H1 (cell line): Measurements from ENCODE around the gene CTNNA3. TPM values are rescaled to one million over a fixed set of nuclear protein-coding genes. Genes with fewer than 3 reads are reported as not detected.

ENCODE experiments used
- CTCF ChIA-PET: fragments of 300-600 bp; sonication (Branson Sonifier 250); formaldehyde crosslinking; loops from one replicate; lab custom pipeline; 2021; ENCODE audit not compliant: partially characterized antibody; lab: Charles Lee
- POLR2A ChIA-PET: fragments of 300-600 bp; sonication (Branson Sonifier 250); formaldehyde crosslinking; loops from one replicate; lab custom pipeline; 2021; ENCODE audit warnings: inconsistent platforms; ENCODE audit not compliant: partially characterized antibody; lab: Charles Lee
- DNase-seq, 2 experiments: peaks; one replicate each; pipeline versions ENCODE4 v3.0.0 to v3.0.0-alpha.2; 2010 to 2022; ENCODE audit warnings: low spot score in 2 of 2, low read depth in 1 of 2, mixed read lengths in 1 of 2
- FAIRE-seq: peaks from 2 replicates; lab custom pipeline; 2011; peaks lifted over from hg19 to GRCh38; lab: Jason Lieb, UNC
- H2AFZ ChIP-seq: 2 replicates; pipeline ENCODE4 v1.8.1; 2012; ENCODE audit warnings: low read length, inconsistent platforms
- H2AK5ac ChIP-seq: 2 replicates; pipeline ENCODE4 v1.6.1; 2013; ENCODE audit warnings: low read depth, low read length
- H2BK120ac ChIP-seq: replicated peaks from 2 replicates; pipeline ENCODE3; 2013; ENCODE audit warnings: low read depth, low read length, inconsistent platforms
- H2BK12ac ChIP-seq: 2 replicates; pipeline ENCODE4 v1.6.1; 2013; ENCODE audit warnings: low read depth, low read length
- H2BK15ac ChIP-seq: 2 replicates; pipeline ENCODE4 v1.6.1; 2013; ENCODE audit warnings: low read length
- H2BK20ac ChIP-seq: 2 replicates; pipeline ENCODE4 v1.6.1; 2013; ENCODE audit warnings: low read length
- H2BK5ac ChIP-seq: 2 replicates; pipeline ENCODE4 v1.6.1; 2013; ENCODE audit warnings: low read depth, low read length
- H3K14ac ChIP-seq: 2 replicates; pipeline ENCODE4 v1.6.1; 2013; ENCODE audit warnings: inconsistent platforms; ENCODE audit not compliant: insufficient read length
- H3K18ac ChIP-seq: 2 replicates; pipeline ENCODE4 v1.6.1; 2013; ENCODE audit warnings: low read length; ENCODE audit errors: extremely low read depth
- H3K23ac ChIP-seq: 2 replicates; pipeline ENCODE4 v1.6.1; 2013; ENCODE audit warnings: inconsistent platforms; ENCODE audit not compliant: insufficient read length
- H3K23me2 ChIP-seq: 2 replicates; pipeline ENCODE4 v1.6.1; 2013; ENCODE audit warnings: low read depth, low read length
- H3K27ac ChIP-seq: 2 replicates; pipeline ENCODE4 v1.6.1; 2011; ENCODE audit warnings: low read depth, low read length, inconsistent platforms
- H3K27me3 ChIP-seq, 4 experiments: replicated peaks in 1 of 4; 1 replicate in 1 of 4; 2 replicates in 3 of 4; pipeline versions ENCODE4 v1.6.1 to v1.8.1; 2011 to 2013; ENCODE audit warnings: low read length in 3 of 4, mild to moderate bottlenecking in 3 of 4, inconsistent platforms in 2 of 4, mixed read lengths in 2 of 4, moderate library complexity in 1 of 4; ENCODE audit not compliant: control insufficient read depth in 3 of 4, insufficient read depth in 3 of 4; ENCODE audit errors: extremely low read depth in 1 of 4
- H3K36me3 ChIP-seq, 4 experiments: 2 replicates each; pipeline versions ENCODE4 v1.6.1 to v1.8.1; 2011 to 2013; ENCODE audit warnings: mild to moderate bottlenecking in 4 of 4, low read length in 3 of 4, moderate library complexity in 2 of 4, control low read depth in 1 of 4, inconsistent platforms in 1 of 4; ENCODE audit not compliant: insufficient read depth in 4 of 4, control insufficient read depth in 2 of 4
- H3K4ac ChIP-seq: replicated peaks from 2 replicates; pipeline ENCODE3; 2013; ENCODE audit warnings: low read length, low read depth, mixed read lengths, inconsistent platforms; ENCODE audit not compliant: insufficient read length
- H3K4me1 ChIP-seq, 4 experiments: replicated peaks in 1 of 4; 1 replicate in 1 of 4; 2 replicates in 3 of 4; pipeline versions ENCODE4 v1.6.1 to v1.8.1; 2011 to 2013; ENCODE audit warnings: low read length in 3 of 4, inconsistent platforms in 2 of 4, mixed read lengths in 1 of 4; ENCODE audit not compliant: insufficient read depth in 4 of 4, control insufficient read depth in 3 of 4
- H3K4me2 ChIP-seq, 2 experiments: 2 replicates each; pipeline versions ENCODE4 v1.6.1 to v1.8.1; 2011 to 2013; ENCODE audit warnings: low read depth in 2 of 2, low read length in 2 of 2, control low read depth in 1 of 2, inconsistent platforms in 1 of 2, mild to moderate bottlenecking in 1 of 2; ENCODE audit not compliant: insufficient read depth in 1 of 2
- H3K4me3 ChIP-seq, 4 experiments: fragments of 200-600, 300-600 bp in 1 of 4; sonication (generic), shearing (Covaris generic), sonication (Bioruptor Twin) in 1 of 4; 2 replicates each; pipeline versions ENCODE4 v1.5.1 to v1.8.1; 2011 to 2016; ENCODE audit warnings: low read length in 4 of 4, low read depth in 3 of 4, control low read depth in 2 of 4, inconsistent platforms in 2 of 4, mild to moderate bottlenecking in 2 of 4, mixed read lengths in 1 of 4, moderate library complexity in 1 of 4; ENCODE audit not compliant: insufficient read depth in 2 of 4; ENCODE audit errors: extremely low read depth in 1 of 4
- H3K56ac ChIP-seq: replicated peaks from 2 replicates; pipeline ENCODE3; 2013; ENCODE audit warnings: low read depth, mild to moderate bottlenecking, mixed read lengths, low read length, inconsistent platforms; ENCODE audit not compliant: insufficient read length
- H3K79me1 ChIP-seq: 2 replicates; pipeline ENCODE4 v1.6.1; 2013; ENCODE audit warnings: low read depth, low read length, control low read depth
- H3K79me2 ChIP-seq, 2 experiments: 2 replicates each; pipeline versions ENCODE4 v1.6.1 to v1.8.1; 2012 to 2013; ENCODE audit warnings: low read length in 2 of 2, mild to moderate bottlenecking in 2 of 2, inconsistent platforms in 1 of 2; ENCODE audit not compliant: insufficient read depth in 2 of 2, control insufficient read depth in 1 of 2
- H3K9ac ChIP-seq, 4 experiments: replicated peaks in 1 of 4; 1 replicate in 1 of 4; 2 replicates in 3 of 4; pipeline versions ENCODE4 v1.6.1 to v1.8.1; 2011 to 2013; ENCODE audit warnings: low read depth in 3 of 4, low read length in 3 of 4, control low read depth in 2 of 4, mild to moderate bottlenecking in 2 of 4, moderate library complexity in 2 of 4, inconsistent platforms in 1 of 4; ENCODE audit errors: extremely low read depth in 1 of 4
- H3K9me3 ChIP-seq, 2 experiments: 2 replicates each; pipeline versions ENCODE4 v1.6.1 to v1.8.1; 2012 to 2013; ENCODE audit warnings: mild to moderate bottlenecking in 2 of 2, moderate library complexity in 2 of 2, control low read depth in 1 of 2, inconsistent platforms in 1 of 2, low read depth in 1 of 2, low read length in 1 of 2, mixed read lengths in 1 of 2; ENCODE audit not compliant: insufficient read depth in 2 of 2
- H4K20me1 ChIP-seq, 2 experiments: replicated peaks in 1 of 2; 2 replicates each; pipeline versions ENCODE3 to v1.8.1; 2011 to 2013; ENCODE audit warnings: inconsistent platforms in 2 of 2, low read length in 2 of 2, mild to moderate bottlenecking in 1 of 2; ENCODE audit not compliant: insufficient read depth in 2 of 2, control insufficient read depth in 1 of 2
- H4K5ac ChIP-seq: 2 replicates; pipeline ENCODE4 v1.6.1; 2013; ENCODE audit warnings: low read length, low read depth, mixed read lengths, inconsistent platforms; ENCODE audit not compliant: insufficient read length
- H4K8ac ChIP-seq: 2 replicates; pipeline ENCODE4 v1.8.0; 2013; ENCODE audit warnings: mild to moderate bottlenecking, moderate library complexity, low read length, inconsistent platforms; ENCODE audit not compliant: insufficient read depth; ENCODE audit errors: extremely low read depth
- H4K91ac ChIP-seq: replicated peaks from 2 replicates; pipeline ENCODE3; 2013; ENCODE audit warnings: low read length, mixed read lengths, inconsistent platforms; ENCODE audit not compliant: insufficient read length
- ATF3 ChIP-seq: IDR thresholded peaks from 2 replicates; pipeline ENCODE4 v1.6.1; 2011; ENCODE audit warnings: low read depth, mild to moderate bottlenecking, low read length; ENCODE audit not compliant: insufficient read depth
- CTCF ChIP-seq, 3 experiments: IDR thresholded peaks; 1 replicate in 2 of 3; 2 replicates in 1 of 3; pipeline versions ENCODE4 v1.5.1 to v1.6.1; 2011; ENCODE audit warnings: low read length in 3 of 3, mild to moderate bottlenecking in 3 of 3, inconsistent platforms in 2 of 3, low read depth in 1 of 3, moderate library complexity in 1 of 3; ENCODE audit not compliant: insufficient read depth in 1 of 3; ENCODE audit errors: control extremely low read depth in 1 of 3
- GABPA ChIP-seq: IDR thresholded peaks from 2 replicates; pipeline ENCODE4 v1.6.1; 2011; ENCODE audit warnings: mild to moderate bottlenecking, low read length, moderate library complexity, borderline replicate concordance; ENCODE audit not compliant: insufficient read depth
- NRF1 ChIP-seq: IDR thresholded peaks from 2 replicates; pipeline ENCODE4 v1.6.1; 2011; ENCODE audit warnings: mild to moderate bottlenecking, low read depth, low read length, improper control_type of control experiment
- POU5F1 ChIP-seq: IDR thresholded peaks from 2 replicates; pipeline ENCODE4 v1.6.1; 2011; ENCODE audit warnings: low read depth, mild to moderate bottlenecking, low read length, moderate library complexity
- RAD21 ChIP-seq, 2 experiments: IDR thresholded peaks in 1 of 2; conservative IDR thresholded peaks in 1 of 2; 2 replicates each; pipeline ENCODE4 v1.6.1; 2011; ENCODE audit warnings: low read depth in 2 of 2, low read length in 2 of 2, improper control_type of control experiment in 1 of 2, inconsistent platforms in 1 of 2, mild to moderate bottlenecking in 1 of 2, moderate library complexity in 1 of 2
- RBBP5 ChIP-seq: IDR thresholded peaks from 2 replicates; pipeline ENCODE4 v1.7.1; 2012; ENCODE audit warnings: low read depth, mild to moderate bottlenecking, inconsistent platforms, low read length, moderate library complexity, borderline replicate concordance
- WGBS, 2 experiments: shearing (Covaris generic) in 1 of 2; methylation state at CpG; one replicate each; pipeline versions ENCODE4 v1.1.6 to v1.1.7; 2013 to 2015; ENCODE audit warnings: low lambda C conversion rate in 2 of 2, mixed read lengths in 2 of 2, inconsistent platforms in 1 of 2, low coverage in 1 of 2, missing lambda C conversion rate in 1 of 2; ENCODE audit not compliant: insufficient replicate concordance in 2 of 2, insufficient coverage in 1 of 2, insufficient read length in 1 of 2; ENCODE audit errors: extremely low coverage in 1 of 2, missing lambda C conversion rate in 1 of 2; 5-methylcytosine and 5-hydroxymethylcytosine counted together
- polyA plus RNA-seq, 7 experiments: library from polyadenylated mRNA; depleted of rRNA in 3 of 7; stranded (reverse) in 5 of 7; unstranded in 2 of 7; fragments of >200 nt in 5 of 7; fragments of 200-250 nt in 2 of 7; gene quantifications; 1 replicate in 5 of 7; 2 replicates in 1 of 7; 4 replicates in 1 of 7; pipeline versions ENCODE4 v1.2.1 to v1.2.3, GENCODE V29; 2011 to 2013; ENCODE audit warnings: missing spikeins in 2 of 7, mixed read lengths in 2 of 7
- total RNA-seq: library from RNA; stranded (reverse); fragmentation: NEBNext Ultra II Directional; extraction: Animal tissue kit (Norgen Biotek cat#: 25700); gene quantifications from 2 replicates; pipeline ENCODE4 v1.2.1, GENCODE V29; 2021

The CTNNA3 gene
- total and polyA plus RNA-seq, 2 of the 8 experiments (the other 6 are each of a cell fraction or from before 2014, with no cell fraction given): 1.3 to 1.5 TPM

- Histone ChIP-seq H3K23ac (no peak overlapping the region), H3K4me1 (peaks cover 0 to 2% (median 0%) of the 10 kb centered on the region in 4 experiments; a peak in 1 of 7 replicates), H2AK5ac (no peak overlapping the region), H3K56ac (no peak overlapping the region), H3K9ac (no peak overlapping the region), H2BK20ac (no peak overlapping the region), H3K79me1 (no peaks in the 10 kb centered on the region), H3K27me3 (no peaks in the 10 kb centered on the region), H3K18ac (no peak overlapping the region), H2BK120ac (no peak overlapping the region), H3K4ac (no peak overlapping the region), H3K14ac (no peak overlapping the region), H3K79me2 (no peaks in the 10 kb centered on the region), H4K8ac (no peak overlapping the region), H3K27ac (no peak overlapping the region), H3K9me3 (no peaks in the 10 kb centered on the region), H4K5ac (no peak overlapping the region), H3K36me3 (no peaks in the 10 kb centered on the region), H3K4me3 (no peak overlapping the region), H2BK12ac (no peak overlapping the region), H2BK5ac (no peak overlapping the region), H4K20me1 (no peaks in the 10 kb centered on the region), H3K23me2 (no peaks in the 10 kb centered on the region), H3K4me2 (no peak overlapping the region), H4K91ac (no peak overlapping the region), H2BK15ac (no peak overlapping the region), H2AFZ (peak overlapping the region; percentile 82; the same call in 1 of the 2 replicates)
- 78% methylated on average over 8 of the region's 8 CpGs; no CpG with 5 or more reads in 1 of the 2 experiments for WGBS, 2 experiments
- POLR2A ChIA-PET: no interaction called here
- peak; percentile 7 for FAIRE-seq
- CTCF ChIA-PET: interaction anchor here (0.6 to 1.0 kb wide), 3 partner anchors 47 to 475 kb away, joined by 3 to 4 read pairs (median 4); no protein-coding TSS in a partner anchor
- DNase-seq: no peak
- no peak for TF ChIP-seq CTCF (IDR thresholded peaks at IDR 0.05; ENCODE audit: control extremely low read depth in 1 of 3, insufficient read depth in 1 of 3, low read depth in 1 of 3, low read length in 3 of 3)
- no peak for TF ChIP-seq POU5F1
- no peak for TF ChIP-seq RAD21 (IDR thresholded peaks at IDR 0.05 in 1 of 2, conservative IDR thresholded peaks at IDR 0.05 in 1 of 2; ENCODE audit: low read depth in 2 of 2, low read length in 2 of 2)
- TF ChIP-seq NRF1: no peak
- TF ChIP-seq ATF3: no peak
- TF ChIP-seq GABPA: no peak
- no peak for TF ChIP-seq RBBP5
Measured at GRCh38 chr10:66717231-66717981, 978.6 kb downstream of the CTNNA3 start.
